HFFc6 (cell line): ENCODE data around the gene PPP1R1A. TPM values are rescaled to one million over a fixed set of nuclear protein-coding genes. Genes with fewer than 3 reads are reported as not detected.

Source experiments
- DNase-seq: peaks from one replicate; pipeline ENCODE4 v3.0.0-alpha.2; 2018
- H3K27ac Mint-ChIP-seq: 2 replicates; pipeline ENCODE4 v1.8.0; 2020; ENCODE audit warnings: mild to moderate bottlenecking, mixed read lengths
- H3K27me3 Mint-ChIP-seq: 2 replicates; pipeline ENCODE4 v1.8.0; 2021; ENCODE audit warnings: mild to moderate bottlenecking, moderate library complexity, mixed read lengths; ENCODE audit not compliant: insufficient read depth
- H3K36me3 Mint-ChIP-seq: 2 replicates; pipeline ENCODE4 v1.8.0; 2021; ENCODE audit warnings: low read depth, mixed read lengths
- H3K4me1 Mint-ChIP-seq: 2 replicates; pipeline ENCODE4 v1.8.0; 2020; ENCODE audit warnings: low read depth, mixed read lengths
- H3K4me3 Mint-ChIP-seq: 2 replicates; pipeline ENCODE4 v1.8.0; 2020; ENCODE audit warnings: mild to moderate bottlenecking, moderate library complexity, mixed read lengths
- H3K9me3 Mint-ChIP-seq: 2 replicates; pipeline ENCODE4 v1.8.0; 2020; ENCODE audit warnings: mild to moderate bottlenecking, mixed read lengths
- CTCF ChIP-seq: fragments of 200-600 bp; sonication (generic); IDR thresholded peaks from 2 replicates; pipeline ENCODE4 v1.5.0; 2021; ENCODE audit warnings: antibody characterized with exemption, mild to moderate bottlenecking
- total RNA-seq, 6 experiments: library from RNA; stranded (reverse); fragmentation: NEBNext Ultra II Directional; extraction: Animal tissue kit (Norgen Biotek cat#: 25700); gene quantifications; 2 replicates in 1 of 6; 3 replicates in 5 of 6; pipeline ENCODE4 v1.2.3, GENCODE V29; 2021

Gene PPP1R1A
- total RNA-seq, 6 experiments from 2014 or later, result not detected

GRCh38 chr12:54529581-54529980 lies 58.9 kb downstream of the PPP1R1A start:
- no peak for TF ChIP-seq CTCF
- Mint-ChIP-seq H3K9me3 (no peaks in the 10 kb centered on the region), H3K27me3 (peaks cover 56% of the 10 kb centered on the region), H3K36me3 (no peaks in the 10 kb centered on the region), H3K4me3 (no peak overlapping the region), H3K27ac (no peak overlapping the region), H3K4me1 (no peaks in the 10 kb centered on the region)
- no peak for DNase-seq

Other genes starting within 250 kb of the PPP1R1A start
- gene GPR84, start 224.2 kb downstream of the PPP1R1A start, total RNA-seq, result not detected
- 1 to 10 TPM; 4.0 to 7.4 (median 6.1) TPM for gene ZNF385A, start 203.9 kb downstream of the PPP1R1A start, total RNA-seq
- gene ITGA5, start 169.4 kb downstream of the PPP1R1A start, total RNA-seq, result 100 to 1,000 TPM; 261 to 355 (median 329) TPM
- gene GTSF1, start 115.1 kb downstream of the PPP1R1A start, total RNA-seq, result not detected
- under 1 TPM in 4 of 6 experiments, not detected in 2; 0.03 to 0.14 (median 0.08) TPM for gene NCKAP1L, start 90.9 kb downstream of the PPP1R1A start, total RNA-seq
- gene PDE1B, start 39.1 kb downstream of the PPP1R1A start, total RNA-seq, result not detected
- gene LACRT, start 46.2 kb upstream of the PPP1R1A start, total RNA-seq, result not detected
- gene DCD, start 59.7 kb upstream of the PPP1R1A start, total RNA-seq, result not detected